Measurements from ENCODE around the gene B3GALT6.

The B3GALT6 gene

GRCh38 chr1:1232796-1233566 is 944 bp downstream of the B3GALT6 start:
- no peak for DNase-seq (ENCODE audit: low read depth)

GRCh38 chr1:1233567-1233892 is 1.5 kb downstream of the B3GALT6 start:
- DNase-seq (ENCODE audit: low read depth): no peak

GRCh38 chr1:1234180-1234808 is 2.3 kb downstream of the B3GALT6 start:
- no peak for DNase-seq (ENCODE audit: low read depth)

GRCh38 chr1:1235016-1235744 is 3.1 kb downstream of the B3GALT6 start:
- no peak for DNase-seq (ENCODE audit: low read depth)

- no peak for DNase-seq (ENCODE audit: low read depth)
Measured at GRCh38 chr1:1236176-1236763, 4.2 kb downstream of the B3GALT6 start.

GRCh38 chr1:1236945-1237873 is 5.2 kb downstream of the B3GALT6 start:
- DNase-seq (ENCODE audit: low read depth): no peak

- no peak for DNase-seq (ENCODE audit: low read depth)
Measured at GRCh38 chr1:1237874-1238701, 6.1 kb downstream of the B3GALT6 start.

GRCh38 chr1:1238702-1239178 is 6.7 kb downstream of the B3GALT6 start:
- DNase-seq (ENCODE audit: low read depth): no peak

GRCh38 chr1:1239227-1239613 is 7.2 kb downstream of the B3GALT6 start:
- DNase-seq (ENCODE audit: low read depth): no peak

GRCh38 chr1:1239614-1240347 is 7.7 kb downstream of the B3GALT6 start:
- no peak for DNase-seq (ENCODE audit: low read depth)

GRCh38 chr1:1240348-1240732 is 8.3 kb downstream of the B3GALT6 start:
- no peak for DNase-seq (ENCODE audit: low read depth)

GRCh38 chr1:1240822-1241587 is 9.0 kb downstream of the B3GALT6 start:
- DNase-seq (ENCODE audit: low read depth): no peak

- DNase-seq (ENCODE audit: low read depth): no peak
Measured at GRCh38 chr1:1241588-1242219, 9.7 kb downstream of the B3GALT6 start.

- no peak for DNase-seq (ENCODE audit: low read depth)
Measured at GRCh38 chr1:1242461-1243265, 10.6 kb downstream of the B3GALT6 start.

- DNase-seq (ENCODE audit: low read depth): no peak
Measured at GRCh38 chr1:1243266-1243660, 11.2 kb downstream of the B3GALT6 start.

- DNase-seq (ENCODE audit: low read depth): no peak
Measured at GRCh38 chr1:1243807-1244191, 11.8 kb downstream of the B3GALT6 start.

GRCh38 chr1:1244192-1244811 is 12.3 kb downstream of the B3GALT6 start:
- DNase-seq (ENCODE audit: low read depth): no peak
